GM23338 (cell line): ENCODE measurements around the gene KIF6. TPM values are rescaled to one million over a fixed set of nuclear protein-coding genes. Genes with fewer than 3 reads are reported as not detected.

Experiments used
- ATAC-seq: fragments of 200-7000 bp; cut with Tn5 transposase; 3 replicates; pipeline ENCODE4 v1.9.1; 2020
- DNase-seq: peaks from one replicate; pipeline ENCODE4 v3.0.0-alpha.2; 2015; ENCODE audit warnings: low spot score
- H2AFZ ChIP-seq: fragments of 200-600 bp; sonication (generic); 2 replicates; pipeline ENCODE4 v1.8.0; 2016; ENCODE audit warnings: antibody characterized with exemption, mild to moderate bottlenecking, moderate library complexity
- H3F3A ChIP-seq: fragments of 200-600 bp; sonication (generic); replicated peaks from 2 replicates; pipeline ENCODE4 v1.8.0; 2017; ENCODE audit warnings: antibody characterized with exemption, mixed run types, low read depth
- H3K27ac ChIP-seq: fragments of 200-600 bp; sonication (generic); 2 replicates; pipeline ENCODE4 v1.6.1; 2016; ENCODE audit warnings: low read depth
- H3K27me3 ChIP-seq: fragments of 200-600 bp; sonication (generic); 2 replicates; pipeline ENCODE4 v1.8.0; 2016; ENCODE audit warnings: mild to moderate bottlenecking, mixed run types, moderate library complexity; ENCODE audit not compliant: insufficient read depth
- H3K36me3 ChIP-seq: fragments of 200-600 bp; sonication (generic); 2 replicates; pipeline ENCODE4 v1.8.0; 2016; ENCODE audit warnings: mild to moderate bottlenecking; ENCODE audit not compliant: insufficient read depth
- H3K4me1 ChIP-seq: fragments of 200-600 bp; sonication (generic); 2 replicates; pipeline ENCODE4 v1.8.0; 2016; ENCODE audit warnings: mild to moderate bottlenecking, moderate library complexity; ENCODE audit not compliant: insufficient read depth
- H3K4me2 ChIP-seq: fragments of 200-600 bp; sonication (generic); 2 replicates; pipeline ENCODE4 v1.7.1; 2017; ENCODE audit warnings: mixed run types
- H3K4me3 ChIP-seq: fragments of 200-600 bp; sonication (generic); 2 replicates; pipeline ENCODE4 v1.6.1; 2016; ENCODE audit warnings: mixed run types
- H3K79me2 ChIP-seq: fragments of 200-600 bp; sonication (generic); replicated peaks from 2 replicates; pipeline ENCODE4 v1.8.0; 2017; ENCODE audit warnings: mild to moderate bottlenecking; ENCODE audit not compliant: insufficient read depth
- H3K9me2 ChIP-seq: fragments of 200-600 bp; sonication (generic); 2 replicates; pipeline ENCODE4 v1.8.0; 2017; ENCODE audit not compliant: insufficient read depth
- H4K20me1 ChIP-seq: fragments of 200-600 bp; sonication (generic); replicated peaks from 2 replicates; pipeline ENCODE4 v1.8.0; 2017; ENCODE audit warnings: mild to moderate bottlenecking; ENCODE audit not compliant: insufficient read depth
- H3K27ac Mint-ChIP-seq: 2 replicates; pipeline ENCODE4 v1.8.0; 2020; ENCODE audit warnings: inconsistent platforms, mild to moderate bottlenecking, moderate library complexity, mixed read lengths
- H3K27me3 Mint-ChIP-seq: 3 replicates; pipeline ENCODE4 v1.8.0; 2022; ENCODE audit warnings: low read depth, mild to moderate bottlenecking, moderate library complexity, mixed read lengths, inconsistent platforms; ENCODE audit not compliant: insufficient read depth, poor library complexity
- H3K36me3 Mint-ChIP-seq: 3 replicates; pipeline ENCODE4 v1.8.0; 2021; ENCODE audit warnings: low read depth, mild to moderate bottlenecking, inconsistent platforms, moderate library complexity, mixed read lengths
- H3K4me1 Mint-ChIP-seq: 3 replicates; pipeline ENCODE4 v1.8.0; 2020; ENCODE audit warnings: mild to moderate bottlenecking, inconsistent platforms, mixed read lengths
- H3K4me3 Mint-ChIP-seq: 3 replicates; pipeline ENCODE4 v1.8.0; 2021; ENCODE audit warnings: moderate library complexity, mild to moderate bottlenecking, inconsistent platforms, mixed read lengths
- H3K9me3 Mint-ChIP-seq: 3 replicates; pipeline ENCODE4 v1.8.0; 2020; ENCODE audit warnings: moderate library complexity, mild to moderate bottlenecking, inconsistent platforms, mixed read lengths
- CREB1 ChIP-seq: fragments of 250-450 bp; sonication (Bioruptor Pico); IDR thresholded peaks from 2 replicates; pipeline ENCODE4 v1.5.0; 2020; ENCODE audit warnings: low read depth, mild to moderate bottlenecking, moderate library complexity
- EZH2 ChIP-seq: fragments of 200-600 bp; sonication (generic); IDR thresholded peaks from one replicate; pipeline ENCODE4 v1.8.0; 2017; ENCODE audit warnings: antibody characterized with exemption, mild to moderate bottlenecking, low read depth; ENCODE audit not compliant: unreplicated experiment
- EZH2phosphoT487 ChIP-seq: fragments of 200-600 bp; sonication (generic); IDR thresholded peaks from one replicate; pipeline ENCODE4 v1.8.1; 2018; ENCODE audit warnings: antibody characterized with exemption; ENCODE audit not compliant: unreplicated experiment
- JUNB ChIP-seq: IDR thresholded peaks from one replicate; pipeline ENCODE4 v1.6.1; 2016; ENCODE audit warnings: antibody characterized with exemption; ENCODE audit not compliant: unreplicated experiment
- NANOG ChIP-seq: IDR thresholded peaks from 2 replicates; pipeline ENCODE4 v1.6.1; 2016; ENCODE audit warnings: antibody characterized with exemption, borderline replicate concordance
- POLR2AphosphoS5 ChIP-seq: IDR thresholded peaks from 2 replicates; pipeline ENCODE4 v1.6.1; 2016; ENCODE audit warnings: antibody characterized with exemption, low read depth
- STAT1 ChIP-seq: IDR thresholded peaks from one replicate; pipeline ENCODE4 v1.6.1; 2016; ENCODE audit warnings: antibody characterized with exemption; ENCODE audit not compliant: unreplicated experiment
- ZNF114 ChIP-seq: fragments of 250-450 bp; sonication (Bioruptor Pico); IDR thresholded peaks from 2 replicates; pipeline ENCODE4 v1.5.0; 2020; ENCODE audit warnings: mild to moderate bottlenecking, moderate library complexity
- ZNF331 ChIP-seq: fragments of 250-450 bp; sonication (Bioruptor Pico); IDR thresholded peaks from 2 replicates; pipeline ENCODE4 v1.5.0; 2020; ENCODE audit warnings: low read depth, mild to moderate bottlenecking, moderate library complexity
- polyA plus RNA-seq: library from polyadenylated mRNA; unstranded; fragments of >200 nt; fragmentation: Nextera tagmentation; extraction: Ambion mirVana; gene quantifications from 2 replicates; pipeline ENCODE4 v1.2.1, GENCODE V29; 2016
- total RNA-seq: library from RNA; depleted of rRNA; stranded (reverse); fragments of >200 nt; shearing (Covaris generic); gene quantifications from 2 replicates; pipeline ENCODE4 v1.2.3, GENCODE V29; 2014
- TF ChIP-seq, protein P1 (sequence below): fragments of 250-450 bp; sonication (Bioruptor Pico); IDR thresholded peaks from 2 replicates; pipeline ENCODE4 v1.5.0; 2020; ENCODE audit warnings: mild to moderate bottlenecking, moderate library complexity
- TF ChIP-seq, protein P2 (sequence below): IDR thresholded peaks from 2 replicates; pipeline ENCODE4 v1.6.1; 2016; ENCODE audit warnings: antibody characterized with exemption
- TF ChIP-seq, protein P3 (sequence below): IDR thresholded peaks from one replicate; pipeline ENCODE4 v1.6.1; 2018; ENCODE audit warnings: antibody characterized with exemption; ENCODE audit not compliant: unreplicated experiment
- TF ChIP-seq, protein P4 (sequence below), 2 experiments: fragments of 200-600 bp in 1 of 2; sonication (generic) in 1 of 2; conservative IDR thresholded peaks; 2 replicates each; pipeline versions ENCODE4 v1.5.1 to v1.6.1; 2016 to 2017; ENCODE audit warnings: antibody characterized with exemption in 2 of 2, low read depth in 2 of 2, mild to moderate bottlenecking in 2 of 2, moderate library complexity in 1 of 2

Gene KIF6
- total and polyA plus RNA-seq, 2 experiments from 2014 or later = 0.87 to 1.7 TPM

DNA sequence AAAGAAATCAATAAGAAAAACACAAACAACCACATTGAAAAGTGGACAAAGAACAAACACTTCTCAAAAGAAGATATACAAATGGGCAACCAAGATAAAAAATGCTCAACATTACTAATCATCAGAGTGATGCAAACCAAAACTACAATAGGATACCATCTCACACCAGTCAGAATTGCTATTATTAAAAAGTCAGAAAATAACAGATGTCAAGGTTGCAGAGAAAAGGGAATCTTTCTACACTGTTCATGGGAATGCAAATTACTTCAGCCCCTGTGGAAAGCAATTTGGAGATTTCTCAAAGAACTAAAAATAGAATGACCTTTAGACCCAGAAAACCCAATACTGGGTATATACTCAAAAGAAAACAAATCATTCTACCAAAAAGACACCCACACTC is 29.8 kb downstream of the KIF6 start:
- peaks cover 11% of the 10 kb centered on the region; the same call in 1 of the 2 replicates for H3K4me1 ChIP-seq
- H3K4me3 ChIP-seq = no peak overlapping the region
- DNase-seq (no peak), ATAC-seq (no peak)
- H3K36me3 Mint-ChIP-seq = no peaks in the 10 kb centered on the region
- H3K79me2 ChIP-seq = no peaks in the 10 kb centered on the region
- H3F3A ChIP-seq = no peaks in the 10 kb centered on the region
- H3K27ac ChIP-seq = no peak overlapping the region
- TF ChIP-seq NANOG (no peak), ZNF331 (CRISPR knock-in tag) (no peak), STAT1 (no peak), POLR2AphosphoS5 (no peak), EZH2 (no peak), JUNB (no peak), CREB1 (CRISPR knock-in tag) (no peak), EZH2phosphoT487 (no peak), ZNF114 (CRISPR knock-in tag) (no peak)
- TF ChIP-seq, protein P1, sequence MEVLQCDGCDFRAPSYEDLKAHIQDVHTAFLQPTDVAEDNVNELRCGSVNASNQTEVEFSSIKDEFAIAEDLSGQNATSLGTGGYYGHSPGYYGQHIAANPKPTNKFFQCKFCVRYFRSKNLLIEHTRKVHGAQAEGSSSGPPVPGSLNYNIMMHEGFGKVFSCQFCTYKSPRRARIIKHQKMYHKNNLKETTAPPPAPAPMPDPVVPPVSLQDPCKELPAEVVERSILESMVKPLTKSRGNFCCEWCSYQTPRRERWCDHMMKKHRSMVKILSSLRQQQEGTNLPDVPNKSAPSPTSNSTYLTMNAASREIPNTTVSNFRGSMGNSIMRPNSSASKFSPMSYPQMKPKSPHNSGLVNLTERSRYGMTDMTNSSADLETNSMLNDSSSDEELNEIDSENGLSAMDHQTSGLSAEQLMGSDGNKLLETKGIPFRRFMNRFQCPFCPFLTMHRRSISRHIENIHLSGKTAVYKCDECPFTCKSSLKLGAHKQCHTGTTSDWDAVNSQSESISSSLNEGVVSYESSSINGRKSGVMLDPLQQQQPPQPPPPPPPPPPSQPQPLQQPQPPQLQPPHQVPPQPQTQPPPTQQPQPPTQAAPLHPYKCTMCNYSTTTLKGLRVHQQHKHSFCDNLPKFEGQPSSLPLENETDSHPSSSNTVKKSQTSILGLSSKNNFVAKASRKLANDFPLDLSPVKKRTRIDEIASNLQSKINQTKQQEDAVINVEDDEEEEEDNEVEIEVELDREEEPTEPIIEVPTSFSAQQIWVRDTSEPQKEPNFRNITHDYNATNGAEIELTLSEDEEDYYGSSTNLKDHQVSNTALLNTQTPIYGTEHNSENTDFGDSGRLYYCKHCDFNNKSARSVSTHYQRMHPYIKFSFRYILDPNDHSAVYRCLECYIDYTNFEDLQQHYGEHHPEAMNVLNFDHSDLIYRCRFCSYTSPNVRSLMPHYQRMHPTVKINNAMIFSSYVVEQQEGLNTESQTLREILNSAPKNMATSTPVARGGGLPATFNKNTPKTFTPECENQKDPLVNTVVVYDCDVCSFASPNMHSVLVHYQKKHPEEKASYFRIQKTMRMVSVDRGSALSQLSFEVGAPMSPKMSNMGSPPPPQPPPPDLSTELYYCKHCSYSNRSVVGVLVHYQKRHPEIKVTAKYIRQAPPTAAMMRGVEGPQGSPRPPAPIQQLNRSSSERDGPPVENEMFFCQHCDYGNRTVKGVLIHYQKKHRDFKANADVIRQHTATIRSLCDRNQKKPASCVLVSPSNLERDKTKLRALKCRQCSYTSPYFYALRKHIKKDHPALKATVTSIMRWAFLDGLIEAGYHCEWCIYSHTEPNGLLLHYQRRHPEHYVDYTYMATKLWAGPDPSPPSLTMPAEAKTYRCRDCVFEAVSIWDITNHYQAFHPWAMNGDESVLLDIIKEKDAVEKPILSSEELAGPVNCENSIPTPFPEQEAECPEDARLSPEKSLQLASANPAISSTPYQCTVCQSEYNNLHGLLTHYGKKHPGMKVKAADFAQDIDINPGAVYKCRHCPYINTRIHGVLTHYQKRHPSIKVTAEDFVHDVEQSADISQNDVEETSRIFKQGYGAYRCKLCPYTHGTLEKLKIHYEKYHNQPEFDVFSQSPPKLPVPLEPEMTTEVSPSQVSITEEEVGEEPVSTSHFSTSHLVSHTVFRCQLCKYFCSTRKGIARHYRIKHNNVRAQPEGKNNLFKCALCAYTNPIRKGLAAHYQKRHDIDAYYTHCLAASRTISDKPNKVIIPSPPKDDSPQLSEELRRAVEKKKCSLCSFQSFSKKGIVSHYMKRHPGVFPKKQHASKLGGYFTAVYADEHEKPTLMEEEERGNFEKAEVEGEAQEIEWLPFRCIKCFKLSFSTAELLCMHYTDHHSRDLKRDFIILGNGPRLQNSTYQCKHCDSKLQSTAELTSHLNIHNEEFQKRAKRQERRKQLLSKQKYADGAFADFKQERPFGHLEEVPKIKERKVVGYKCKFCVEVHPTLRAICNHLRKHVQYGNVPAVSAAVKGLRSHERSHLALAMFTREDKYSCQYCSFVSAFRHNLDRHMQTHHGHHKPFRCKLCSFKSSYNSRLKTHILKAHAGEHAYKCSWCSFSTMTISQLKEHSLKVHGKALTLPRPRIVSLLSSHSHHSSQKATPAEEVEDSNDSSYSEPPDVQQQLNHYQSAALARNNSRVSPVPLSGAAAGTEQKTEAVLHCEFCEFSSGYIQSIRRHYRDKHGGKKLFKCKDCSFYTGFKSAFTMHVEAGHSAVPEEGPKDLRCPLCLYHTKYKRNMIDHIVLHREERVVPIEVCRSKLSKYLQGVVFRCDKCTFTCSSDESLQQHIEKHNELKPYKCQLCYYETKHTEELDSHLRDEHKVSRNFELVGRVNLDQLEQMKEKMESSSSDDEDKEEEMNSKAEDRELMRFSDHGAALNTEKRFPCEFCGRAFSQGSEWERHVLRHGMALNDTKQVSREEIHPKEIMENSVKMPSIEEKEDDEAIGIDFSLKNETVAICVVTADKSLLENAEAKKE = no peak
- TF ChIP-seq, protein P2, sequence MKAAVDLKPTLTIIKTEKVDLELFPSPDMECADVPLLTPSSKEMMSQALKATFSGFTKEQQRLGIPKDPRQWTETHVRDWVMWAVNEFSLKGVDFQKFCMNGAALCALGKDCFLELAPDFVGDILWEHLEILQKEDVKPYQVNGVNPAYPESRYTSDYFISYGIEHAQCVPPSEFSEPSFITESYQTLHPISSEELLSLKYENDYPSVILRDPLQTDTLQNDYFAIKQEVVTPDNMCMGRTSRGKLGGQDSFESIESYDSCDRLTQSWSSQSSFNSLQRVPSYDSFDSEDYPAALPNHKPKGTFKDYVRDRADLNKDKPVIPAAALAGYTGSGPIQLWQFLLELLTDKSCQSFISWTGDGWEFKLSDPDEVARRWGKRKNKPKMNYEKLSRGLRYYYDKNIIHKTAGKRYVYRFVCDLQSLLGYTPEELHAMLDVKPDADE = no peak
- TF ChIP-seq, protein P3, sequence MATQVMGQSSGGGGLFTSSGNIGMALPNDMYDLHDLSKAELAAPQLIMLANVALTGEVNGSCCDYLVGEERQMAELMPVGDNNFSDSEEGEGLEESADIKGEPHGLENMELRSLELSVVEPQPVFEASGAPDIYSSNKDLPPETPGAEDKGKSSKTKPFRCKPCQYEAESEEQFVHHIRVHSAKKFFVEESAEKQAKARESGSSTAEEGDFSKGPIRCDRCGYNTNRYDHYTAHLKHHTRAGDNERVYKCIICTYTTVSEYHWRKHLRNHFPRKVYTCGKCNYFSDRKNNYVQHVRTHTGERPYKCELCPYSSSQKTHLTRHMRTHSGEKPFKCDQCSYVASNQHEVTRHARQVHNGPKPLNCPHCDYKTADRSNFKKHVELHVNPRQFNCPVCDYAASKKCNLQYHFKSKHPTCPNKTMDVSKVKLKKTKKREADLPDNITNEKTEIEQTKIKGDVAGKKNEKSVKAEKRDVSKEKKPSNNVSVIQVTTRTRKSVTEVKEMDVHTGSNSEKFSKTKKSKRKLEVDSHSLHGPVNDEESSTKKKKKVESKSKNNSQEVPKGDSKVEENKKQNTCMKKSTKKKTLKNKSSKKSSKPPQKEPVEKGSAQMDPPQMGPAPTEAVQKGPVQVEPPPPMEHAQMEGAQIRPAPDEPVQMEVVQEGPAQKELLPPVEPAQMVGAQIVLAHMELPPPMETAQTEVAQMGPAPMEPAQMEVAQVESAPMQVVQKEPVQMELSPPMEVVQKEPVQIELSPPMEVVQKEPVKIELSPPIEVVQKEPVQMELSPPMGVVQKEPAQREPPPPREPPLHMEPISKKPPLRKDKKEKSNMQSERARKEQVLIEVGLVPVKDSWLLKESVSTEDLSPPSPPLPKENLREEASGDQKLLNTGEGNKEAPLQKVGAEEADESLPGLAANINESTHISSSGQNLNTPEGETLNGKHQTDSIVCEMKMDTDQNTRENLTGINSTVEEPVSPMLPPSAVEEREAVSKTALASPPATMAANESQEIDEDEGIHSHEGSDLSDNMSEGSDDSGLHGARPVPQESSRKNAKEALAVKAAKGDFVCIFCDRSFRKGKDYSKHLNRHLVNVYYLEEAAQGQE = no peak
- TF ChIP-seq, protein P4, sequence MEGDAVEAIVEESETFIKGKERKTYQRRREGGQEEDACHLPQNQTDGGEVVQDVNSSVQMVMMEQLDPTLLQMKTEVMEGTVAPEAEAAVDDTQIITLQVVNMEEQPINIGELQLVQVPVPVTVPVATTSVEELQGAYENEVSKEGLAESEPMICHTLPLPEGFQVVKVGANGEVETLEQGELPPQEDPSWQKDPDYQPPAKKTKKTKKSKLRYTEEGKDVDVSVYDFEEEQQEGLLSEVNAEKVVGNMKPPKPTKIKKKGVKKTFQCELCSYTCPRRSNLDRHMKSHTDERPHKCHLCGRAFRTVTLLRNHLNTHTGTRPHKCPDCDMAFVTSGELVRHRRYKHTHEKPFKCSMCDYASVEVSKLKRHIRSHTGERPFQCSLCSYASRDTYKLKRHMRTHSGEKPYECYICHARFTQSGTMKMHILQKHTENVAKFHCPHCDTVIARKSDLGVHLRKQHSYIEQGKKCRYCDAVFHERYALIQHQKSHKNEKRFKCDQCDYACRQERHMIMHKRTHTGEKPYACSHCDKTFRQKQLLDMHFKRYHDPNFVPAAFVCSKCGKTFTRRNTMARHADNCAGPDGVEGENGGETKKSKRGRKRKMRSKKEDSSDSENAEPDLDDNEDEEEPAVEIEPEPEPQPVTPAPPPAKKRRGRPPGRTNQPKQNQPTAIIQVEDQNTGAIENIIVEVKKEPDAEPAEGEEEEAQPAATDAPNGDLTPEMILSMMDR (conservative IDR thresholded peaks at IDR 0.05; ENCODE audit: low read depth in 2 of 2) = no peak
- H3K36me3 ChIP-seq = no peaks in the 10 kb centered on the region
- H3K4me3 Mint-ChIP-seq = no peak overlapping the region
- no peak overlapping the region for H2AFZ ChIP-seq
- no peaks in the 10 kb centered on the region for H4K20me1 ChIP-seq
- no peaks in the 10 kb centered on the region for H3K9me2 ChIP-seq
- H3K4me1 Mint-ChIP-seq = peaks cover 5% of the 10 kb centered on the region; the same call in 1 of the 3 replicates
- H3K9me3 Mint-ChIP-seq = no peaks in the 10 kb centered on the region
- H3K27ac Mint-ChIP-seq = no peak overlapping the region
- H3K4me2 ChIP-seq = no peak overlapping the region
- H3K27me3 ChIP-seq = no peaks in the 10 kb centered on the region
- H3K27me3 Mint-ChIP-seq = no peaks in the 10 kb centered on the region
